HG03354 (cell line): ENCODE data around the gene CCER1.
A peak's percentile ranks its signal among the peaks of the same experiment; 100 is the strongest.

Experiments
- ATAC-seq: cut with Tn5 transposase; IDR thresholded peaks from one replicate; pipeline ENCODE4 v1.9.1; 2021; ENCODE audit warnings: mild to moderate bottlenecking; ENCODE audit not compliant: unreplicated experiment, poor library complexity, severe bottlenecking

CCER1 gene

GRCh38 chr12:90970471-90970870 is 15.5 kb upstream of the CCER1 start:
- ATAC-seq: no peak

GRCh38 chr12:90969851-90970250 is 14.9 kb upstream of the CCER1 start:
- ATAC-seq: no peak

GRCh38 chr12:90969346-90969745 is 14.4 kb upstream of the CCER1 start:
- no peak for ATAC-seq

- ATAC-seq: no peak
Observed at GRCh38 chr12:90965204-90965603, 10.2 kb upstream of the CCER1 start.

GRCh38 chr12:90964616-90965015 is 9.6 kb upstream of the CCER1 start:
- no peak for ATAC-seq

- ATAC-seq: no peak
Observed at GRCh38 chr12:90963946-90964345, 9.0 kb upstream of the CCER1 start.

GRCh38 chr12:90961154-90961553 is 6.2 kb upstream of the CCER1 start:
- ATAC-seq: no peak

GRCh38 chr12:90959538-90960139 is 4.7 kb upstream of the CCER1 start:
- ATAC-seq: peak; percentile 91

GRCh38 chr12:90959032-90959431 is 4.1 kb upstream of the CCER1 start:
- ATAC-seq: no peak

- ATAC-seq: no peak
Observed at GRCh38 chr12:90958347-90958746, 3.4 kb upstream of the CCER1 start.

GRCh38 chr12:90954428-90954827 is 548 bp downstream of the CCER1 start:
- ATAC-seq: no peak

- peak; percentile 64 for ATAC-seq
Observed at GRCh38 chr12:90953956-90954421, 987 bp downstream of the CCER1 start.

- no peak for ATAC-seq
Observed at GRCh38 chr12:90951432-90952105, 3.4 kb downstream of the CCER1 start.

GRCh38 chr12:90947869-90948268 is 7.1 kb downstream of the CCER1 start:
- no peak for ATAC-seq

- peak; percentile 76 for ATAC-seq
Observed at GRCh38 chr12:90945070-90945649, 9.8 kb downstream of the CCER1 start.

GRCh38 chr12:90943255-90943654 is 11.7 kb downstream of the CCER1 start:
- ATAC-seq: no peak

- ATAC-seq: peak; percentile 88
Observed at GRCh38 chr12:90940872-90941499, 14.0 kb downstream of the CCER1 start.

GRCh38 chr12:90939382-90939781 is 15.6 kb downstream of the CCER1 start:
- ATAC-seq: no peak

- ATAC-seq: no peak
Observed at GRCh38 chr12:90938451-90938850, 16.5 kb downstream of the CCER1 start.

GRCh38 chr12:90937651-90938050 is 17.3 kb downstream of the CCER1 start:
- ATAC-seq: no peak
